NCI-H1930 (cell line): ENCODE results near the gene SLX9.

ENCODE experiments used
- DNase-seq, 2 experiments: peaks; one replicate each; lab custom pipeline; 2025; lab: John Stamatoyannopoulos, UW

The SLX9 gene

DNA sequence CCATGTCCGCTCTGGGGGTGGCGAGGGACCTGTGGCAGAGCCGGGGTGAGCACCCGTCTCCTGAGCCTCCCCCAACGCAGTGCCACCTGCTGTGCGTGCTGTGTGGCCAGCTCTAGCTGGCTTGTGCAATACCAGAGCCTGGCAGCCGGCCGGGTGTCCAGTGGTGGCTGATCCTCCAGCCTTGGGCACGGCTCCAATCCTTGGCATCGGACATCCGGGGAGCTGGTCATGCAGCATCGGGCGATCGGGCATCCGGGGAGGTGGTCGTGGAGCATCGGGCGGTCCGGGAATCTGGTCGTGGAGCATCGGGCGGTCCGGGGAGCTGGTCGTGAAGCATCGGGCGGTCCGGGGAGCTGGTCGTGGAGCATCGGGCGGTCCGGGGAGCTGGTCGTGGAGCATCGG lies 8.1 kb downstream of the SLX9 start:
- no peak for DNase-seq

DNA sequence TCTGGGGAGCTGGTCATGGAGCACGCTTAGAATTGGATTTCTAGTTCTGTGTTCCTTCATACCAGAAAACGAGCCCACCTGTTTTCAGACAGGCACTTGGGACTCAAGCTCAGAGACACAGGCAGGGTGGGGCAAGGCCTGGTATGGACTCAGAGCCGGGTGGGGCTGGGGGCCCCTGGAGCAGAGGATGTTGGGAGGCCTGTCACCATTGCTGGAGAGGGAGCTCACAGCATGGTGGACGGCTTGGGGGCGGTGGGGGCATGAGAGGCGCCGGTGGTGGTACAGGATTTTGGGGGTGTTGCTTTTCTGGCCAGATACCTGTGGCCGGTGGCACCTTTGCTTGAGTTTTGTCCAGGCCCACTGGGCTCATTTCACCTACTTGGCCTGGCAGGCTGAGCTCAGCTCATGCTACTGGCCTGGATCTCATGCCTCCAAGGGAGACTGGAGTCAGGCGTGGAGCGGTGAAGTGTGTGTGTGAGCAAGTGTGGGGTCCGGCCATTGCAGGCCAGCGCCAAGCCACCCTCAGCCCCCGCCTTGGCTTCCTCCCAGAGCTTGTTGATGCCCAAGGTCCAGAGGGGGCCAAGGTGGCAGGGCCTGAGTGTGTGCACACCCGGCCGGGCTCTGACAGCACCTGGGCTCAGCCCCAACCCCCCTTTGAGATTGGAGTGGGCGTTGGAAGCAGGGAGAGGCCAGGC lies 8.7 kb downstream of the SLX9 start:
- DNase-seq: no peak

DNA sequence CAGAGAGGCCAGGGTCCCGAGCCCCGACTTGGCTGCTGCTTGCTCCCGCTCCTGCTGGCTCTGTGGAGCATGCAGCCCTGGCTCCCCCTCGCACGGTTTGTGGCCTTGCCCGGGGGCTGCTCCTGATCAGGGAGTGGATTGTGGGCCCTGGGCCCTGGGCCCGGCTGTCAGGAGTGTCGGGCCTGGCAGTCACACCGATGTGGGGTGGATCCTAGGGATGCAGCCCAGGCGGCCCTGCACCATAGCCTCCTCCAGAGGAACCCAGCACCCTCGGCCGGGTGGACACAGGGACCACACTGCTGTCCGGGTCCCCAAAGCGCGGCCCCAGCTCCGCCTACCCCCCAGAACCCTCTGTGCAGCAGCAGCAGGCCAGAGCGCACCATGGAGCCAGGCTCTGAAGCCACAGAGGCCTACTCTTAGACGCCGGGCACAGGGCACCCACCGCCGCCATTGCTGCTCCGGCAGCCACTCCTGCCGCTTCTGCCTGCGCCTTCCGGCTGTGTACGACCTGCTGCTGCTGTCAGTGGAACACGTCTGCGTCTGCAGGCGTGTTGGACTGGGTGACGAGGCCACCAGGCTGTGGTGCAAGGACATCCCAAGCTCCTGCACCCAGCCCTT lies 9.4 kb downstream of the SLX9 start:
- DNase-seq: no peak

DNA sequence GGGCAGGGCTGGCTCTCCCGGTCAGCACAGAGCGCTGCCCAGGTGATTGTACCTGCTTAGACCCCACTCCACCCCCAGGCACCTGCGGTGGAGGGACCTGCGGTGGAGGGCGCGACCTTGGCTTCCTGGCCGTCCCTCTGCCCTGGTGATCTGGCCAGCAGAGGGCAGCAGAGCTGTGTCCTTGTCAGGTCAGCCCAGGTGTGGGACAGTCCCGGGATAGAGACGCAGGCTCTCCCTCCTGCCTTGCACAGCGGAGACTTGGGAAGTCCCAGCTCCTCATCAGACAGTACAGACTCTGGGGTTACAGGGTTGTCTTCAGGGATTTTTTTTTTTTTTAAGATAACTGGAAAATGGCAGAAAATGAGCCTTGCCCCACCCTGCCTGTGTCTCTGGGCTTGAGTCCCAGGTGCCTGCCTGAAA lies 10.0 kb downstream of the SLX9 start:
- peak in 1 of 2 experiments; percentile 35 for DNase-seq

DNA sequence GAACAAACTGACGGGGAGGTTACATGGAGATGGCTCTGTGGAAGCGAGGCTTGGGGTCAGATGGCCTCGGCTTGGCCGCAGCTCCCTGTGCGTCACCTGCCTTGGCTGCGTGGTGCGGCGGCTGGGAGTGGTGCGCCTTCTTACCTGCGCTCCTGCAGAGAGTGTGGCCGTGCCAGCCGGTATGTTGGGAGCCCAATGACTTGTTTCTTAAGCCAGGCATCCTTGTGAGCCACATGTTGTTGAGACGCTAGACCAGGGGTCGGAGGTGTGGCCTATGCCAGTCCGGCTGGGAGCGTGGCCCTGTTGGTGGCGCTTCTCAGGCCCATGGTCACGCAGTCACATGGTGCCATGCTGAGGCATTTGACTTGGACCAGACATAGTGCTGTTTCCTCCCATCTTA lies 10.5 kb downstream of the SLX9 start:
- DNase-seq: no peak

DNA sequence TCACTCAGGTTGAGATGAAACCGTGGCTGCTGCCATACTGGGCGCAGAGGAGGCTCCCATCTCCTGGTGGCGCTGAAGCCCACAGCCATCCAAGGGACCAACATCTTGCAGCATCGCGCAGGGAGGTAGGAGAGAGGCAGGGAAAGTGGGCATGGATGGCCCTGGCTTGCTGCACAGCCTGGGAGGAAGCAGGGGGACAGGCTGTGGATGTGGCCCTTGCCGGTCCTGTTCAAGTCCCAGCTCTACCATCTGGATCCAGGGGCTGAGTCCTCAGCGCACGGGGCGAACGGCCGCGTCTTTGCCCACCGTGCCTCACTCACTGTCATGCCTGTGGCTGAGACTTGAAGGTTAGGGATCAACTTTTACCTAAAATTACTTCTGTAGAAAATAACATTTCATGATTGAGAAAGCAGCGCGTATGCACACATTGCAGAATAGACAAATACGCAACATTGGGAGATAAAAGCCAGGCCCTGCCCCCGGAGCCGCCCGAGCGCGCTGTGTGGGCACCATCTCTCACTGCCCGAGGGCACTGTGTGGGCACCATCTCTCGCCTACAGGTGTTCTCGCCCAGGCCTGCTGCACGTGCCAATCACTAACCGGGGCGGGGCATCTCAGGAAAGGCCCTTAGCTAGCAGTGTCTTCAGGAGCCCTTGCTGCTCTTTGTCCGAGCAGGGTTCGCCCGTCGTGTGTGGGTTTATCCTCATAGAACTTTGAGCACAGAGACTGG lies 11.5 kb downstream of the SLX9 start:
- DNase-seq: no peak

DNA sequence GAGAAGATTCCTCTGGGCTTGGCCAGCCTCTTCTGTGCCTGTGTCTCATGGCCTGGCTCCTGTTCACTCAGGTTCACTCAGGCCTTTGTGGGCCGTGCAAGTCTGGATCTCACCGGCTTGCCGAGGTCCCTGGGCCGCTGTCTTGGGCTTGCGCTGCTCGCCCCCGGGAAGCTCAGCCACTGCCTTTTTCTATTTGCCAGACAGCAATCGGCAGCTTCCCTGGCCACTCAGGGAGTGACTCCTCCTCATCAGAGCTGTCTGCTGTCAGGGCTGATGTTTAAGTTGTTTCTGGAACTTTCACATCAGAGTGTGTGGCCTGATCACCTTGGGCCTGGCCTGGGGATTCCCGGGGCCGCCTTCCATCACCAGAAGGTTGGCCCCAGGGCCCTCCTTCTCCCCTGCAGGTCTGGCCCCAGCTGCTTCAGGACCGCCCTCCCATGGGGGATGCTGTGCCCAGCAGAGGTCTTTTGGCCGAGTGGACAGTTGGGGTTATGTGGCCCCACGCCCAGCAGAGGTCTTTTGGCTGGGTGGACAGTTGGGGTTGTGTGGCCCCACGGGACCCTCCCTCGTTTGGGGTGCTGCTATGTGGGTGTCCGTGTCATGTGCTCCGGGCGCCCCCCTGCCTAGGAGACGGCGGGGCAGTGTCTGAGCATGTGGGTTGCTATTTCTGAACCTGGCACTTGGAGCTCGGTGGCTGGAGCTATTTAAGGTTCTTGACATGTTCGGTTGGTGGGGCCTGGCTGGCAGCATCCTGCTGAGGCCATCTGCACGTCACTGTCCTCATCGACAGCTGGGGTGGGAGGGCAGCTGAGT lies 12.5 kb downstream of the SLX9 start:
- no peak for DNase-seq

DNA sequence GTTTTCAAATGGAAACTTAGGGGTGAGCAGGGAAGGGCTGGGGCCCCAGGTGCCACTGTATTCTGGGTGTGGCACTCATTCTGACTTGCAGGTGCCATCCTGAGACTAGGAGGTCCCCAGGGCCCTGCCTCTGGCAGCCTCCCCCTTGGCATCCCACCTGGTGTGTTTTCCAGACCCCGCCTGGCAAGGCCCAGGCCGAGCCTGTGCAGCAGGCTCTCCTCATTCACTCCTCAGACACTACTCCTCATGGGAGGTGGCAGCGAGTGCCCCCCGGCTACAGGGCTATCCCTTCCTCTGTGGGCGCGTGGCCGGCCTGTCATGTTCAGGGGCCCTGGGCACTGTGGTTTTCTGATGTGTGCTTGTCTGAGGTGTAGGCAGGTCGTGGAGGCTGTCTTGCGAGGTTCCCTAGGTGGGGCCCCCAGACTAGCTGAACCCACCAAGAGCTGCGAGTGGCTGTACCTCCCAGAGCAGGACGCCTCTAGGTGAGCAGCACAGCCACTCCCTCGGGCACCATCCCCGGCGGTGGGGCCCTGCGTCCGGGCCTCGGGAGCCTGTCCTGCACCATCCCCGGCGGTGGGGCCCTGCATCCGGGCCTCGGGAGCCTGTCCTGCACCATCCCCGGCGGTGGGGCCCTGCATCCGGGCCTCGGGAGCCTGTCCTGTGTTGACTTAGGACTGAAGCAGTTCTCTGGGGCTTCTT lies 13.2 kb downstream of the SLX9 start:
- no peak for DNase-seq

DNA sequence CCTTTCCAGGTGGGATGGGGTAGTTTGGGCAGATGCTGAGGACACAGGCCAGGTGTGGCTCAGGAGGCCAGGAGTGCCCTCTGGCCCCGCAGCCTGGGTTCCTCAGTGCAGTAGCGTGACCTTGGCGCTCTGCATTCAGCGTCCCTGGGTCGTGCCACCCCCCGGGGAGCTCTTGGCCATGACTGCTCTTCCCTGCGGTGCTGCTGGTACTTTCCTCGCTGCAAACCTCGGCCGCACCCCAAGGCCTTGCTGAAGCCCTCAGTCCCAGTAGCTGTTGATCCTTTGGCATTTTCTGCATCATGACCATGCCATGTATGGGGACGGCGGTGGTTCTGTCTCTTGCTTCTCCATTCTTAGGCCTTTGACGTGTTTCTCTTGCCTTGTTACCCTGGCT lies 13.8 kb downstream of the SLX9 start:
- no peak for DNase-seq

DNA sequence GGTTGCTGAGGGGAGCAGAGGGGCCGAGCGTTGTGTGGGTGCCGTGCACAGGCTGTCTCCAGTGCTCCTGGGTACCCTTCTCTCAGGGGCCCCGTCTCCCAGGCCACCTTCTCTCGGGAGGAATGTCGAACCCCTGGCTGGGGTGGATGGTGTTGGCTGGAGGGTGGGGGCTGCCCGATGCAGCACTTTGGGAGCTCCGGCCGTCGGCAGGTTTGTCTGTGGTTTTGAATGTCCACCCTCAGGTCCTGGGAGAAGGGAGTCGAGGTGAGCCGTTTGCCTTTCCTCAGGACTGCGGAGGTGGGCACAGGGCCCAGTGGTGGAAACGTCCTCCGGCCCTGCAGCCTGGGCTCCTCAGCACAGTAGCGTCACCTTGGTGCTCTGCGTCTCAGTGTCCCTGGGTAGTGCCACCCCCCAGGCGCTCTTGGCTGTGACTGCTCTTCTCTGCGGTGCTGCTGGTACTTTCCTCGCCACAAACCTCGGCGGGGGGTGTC lies 14.5 kb downstream of the SLX9 start:
- no peak for DNase-seq

DNA sequence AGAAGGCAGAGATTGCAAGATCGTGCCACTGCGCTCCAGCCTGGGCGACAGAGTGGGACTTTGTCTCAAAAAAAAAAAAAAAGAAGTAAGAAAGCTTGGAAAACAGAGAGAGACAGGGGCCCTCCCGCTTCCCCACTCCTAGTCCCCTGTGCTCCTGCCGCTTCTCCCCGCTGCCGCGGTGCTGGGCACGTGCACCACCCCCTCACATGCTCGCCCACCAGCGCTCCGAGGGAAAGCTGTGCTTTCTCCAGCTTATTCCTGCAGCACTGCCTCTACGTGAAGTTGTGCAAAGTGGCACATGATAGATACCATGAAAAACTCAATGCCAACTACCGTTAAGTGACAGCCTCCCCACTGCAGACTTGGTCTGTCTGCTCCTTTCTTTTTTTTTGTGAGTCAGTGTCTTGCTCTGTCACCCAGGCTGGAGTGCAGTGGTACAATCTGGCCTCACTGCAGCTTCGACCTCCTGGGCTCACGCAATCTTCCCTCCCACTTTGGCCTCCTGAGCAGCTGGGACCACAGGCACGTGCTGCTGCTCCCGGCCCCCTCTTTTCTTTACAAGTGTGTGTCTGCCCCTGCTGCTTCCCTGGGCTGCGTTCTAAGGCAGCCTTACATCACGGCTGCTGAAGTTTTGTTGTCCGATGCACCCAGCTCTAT lies 15.4 kb downstream of the SLX9 start:
- no peak for DNase-seq

DNA sequence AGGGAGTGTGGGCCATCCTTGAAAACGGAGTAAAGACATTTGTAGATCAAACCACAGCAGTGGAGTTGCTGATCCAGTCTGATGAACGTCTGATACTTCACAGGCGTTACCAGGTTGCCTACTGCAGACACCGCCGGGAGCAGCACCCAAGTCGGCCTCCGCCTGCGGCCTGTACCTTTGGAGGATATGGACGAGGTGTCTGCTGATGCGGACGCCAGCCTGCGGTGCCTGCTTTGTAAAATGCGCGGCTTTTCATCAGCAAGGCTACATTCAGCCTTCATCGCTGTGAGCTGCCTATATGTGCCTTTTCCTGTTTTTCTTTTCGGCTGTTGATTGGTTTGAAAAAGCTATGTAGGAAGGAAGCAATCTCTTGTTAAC lies 16.0 kb downstream of the SLX9 start:
- DNase-seq: no peak

DNA sequence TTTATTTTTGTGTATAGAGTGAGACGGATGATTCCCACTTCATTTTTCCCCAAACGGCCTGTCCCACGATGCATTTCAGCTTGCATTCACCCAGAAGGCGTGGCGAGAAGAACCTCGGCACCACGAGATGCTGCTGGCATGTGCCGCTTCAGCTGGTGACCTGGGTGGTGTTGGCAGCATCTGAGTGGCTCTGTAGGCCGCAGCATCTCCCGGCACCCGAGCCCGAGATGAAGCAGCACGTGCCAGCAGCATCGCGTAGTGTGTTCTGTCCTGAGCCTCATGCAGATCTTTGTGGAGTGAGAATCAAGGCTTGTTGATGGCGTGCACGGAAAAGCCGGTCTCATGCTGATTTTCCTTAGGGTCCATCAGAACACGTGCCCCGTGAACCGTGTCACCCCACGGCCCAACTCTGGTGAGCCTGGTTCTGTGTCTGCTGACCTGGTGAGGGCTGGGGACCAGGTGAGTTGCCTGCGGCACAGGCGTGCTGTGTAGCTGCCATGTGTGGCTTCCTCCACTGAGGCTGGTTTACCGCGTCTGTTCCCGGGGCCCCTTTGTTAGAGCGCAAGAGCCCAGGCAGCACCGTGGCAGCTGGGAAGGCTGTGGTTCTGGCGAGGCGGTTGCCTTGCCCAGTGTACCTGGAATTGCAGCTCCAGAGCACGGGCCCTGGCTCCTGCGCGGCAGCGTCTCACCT lies 16.7 kb downstream of the SLX9 start:
- DNase-seq: no peak

DNA sequence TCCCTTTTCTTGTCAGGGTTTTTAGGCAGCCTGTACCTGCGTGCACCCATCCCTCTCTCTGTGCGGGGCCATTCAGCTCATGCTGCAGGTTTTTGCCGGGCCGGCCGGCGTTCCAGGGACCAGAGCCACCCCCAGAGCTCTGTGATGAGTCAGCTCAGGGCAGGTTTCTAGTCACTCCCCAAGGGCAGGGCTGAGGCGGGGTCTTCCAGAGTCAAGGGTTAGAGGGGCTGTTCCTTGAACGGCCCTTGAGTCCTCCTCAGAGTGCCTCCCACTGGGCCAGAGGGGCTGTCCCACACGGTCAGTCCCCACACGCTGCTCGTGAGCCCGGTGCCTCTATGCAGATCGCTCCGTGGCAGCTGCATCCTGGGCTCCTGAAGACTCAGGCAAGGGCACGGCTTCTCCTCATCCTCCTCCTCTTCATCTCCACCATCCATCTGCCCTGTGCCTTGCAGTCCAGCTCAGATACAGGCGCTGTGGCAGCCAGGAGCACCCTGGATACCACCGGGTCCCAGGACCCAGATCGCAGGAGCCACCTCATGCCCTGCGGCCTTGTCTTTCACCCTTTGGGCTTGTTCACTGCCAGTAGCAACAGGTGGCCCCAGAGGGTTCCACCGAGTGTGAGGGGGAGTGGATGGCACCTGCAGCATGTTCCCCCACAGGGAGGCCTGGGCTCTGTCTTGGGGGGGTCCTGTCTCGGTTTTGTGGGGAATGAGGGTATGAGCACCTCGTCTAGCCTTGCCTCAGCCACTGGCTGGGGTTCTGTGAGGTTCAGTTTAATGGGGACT lies 17.4 kb downstream of the SLX9 start:
- no peak for DNase-seq

DNA sequence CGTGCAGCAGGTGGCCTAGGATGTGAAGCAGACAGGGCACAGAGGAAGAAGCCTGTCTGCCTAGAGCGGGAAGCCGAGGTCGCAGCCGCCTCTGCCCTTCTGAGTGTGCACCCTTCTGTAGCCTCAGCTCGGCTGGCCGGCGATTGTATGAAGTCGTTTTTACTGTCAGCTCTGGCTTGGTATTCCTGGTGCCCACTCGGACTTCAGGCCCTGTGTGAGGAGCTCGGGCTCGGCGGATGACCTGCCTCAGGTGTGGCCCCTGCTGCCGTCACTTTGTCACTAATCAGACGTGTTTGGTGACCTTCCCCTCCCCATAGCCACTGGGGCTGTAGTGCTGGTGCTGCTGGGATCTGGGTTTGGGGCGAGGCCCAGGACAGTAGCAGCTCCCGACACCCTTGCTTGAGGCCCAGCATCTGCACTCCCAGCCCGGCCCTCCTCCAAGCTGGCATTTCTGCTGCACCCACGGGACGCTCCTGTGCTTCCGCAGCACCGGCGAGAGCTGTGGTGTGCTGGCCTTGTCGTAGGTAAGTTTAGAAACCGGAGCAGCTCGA lies 18.1 kb downstream of the SLX9 start:
- DNase-seq: no peak

DNA sequence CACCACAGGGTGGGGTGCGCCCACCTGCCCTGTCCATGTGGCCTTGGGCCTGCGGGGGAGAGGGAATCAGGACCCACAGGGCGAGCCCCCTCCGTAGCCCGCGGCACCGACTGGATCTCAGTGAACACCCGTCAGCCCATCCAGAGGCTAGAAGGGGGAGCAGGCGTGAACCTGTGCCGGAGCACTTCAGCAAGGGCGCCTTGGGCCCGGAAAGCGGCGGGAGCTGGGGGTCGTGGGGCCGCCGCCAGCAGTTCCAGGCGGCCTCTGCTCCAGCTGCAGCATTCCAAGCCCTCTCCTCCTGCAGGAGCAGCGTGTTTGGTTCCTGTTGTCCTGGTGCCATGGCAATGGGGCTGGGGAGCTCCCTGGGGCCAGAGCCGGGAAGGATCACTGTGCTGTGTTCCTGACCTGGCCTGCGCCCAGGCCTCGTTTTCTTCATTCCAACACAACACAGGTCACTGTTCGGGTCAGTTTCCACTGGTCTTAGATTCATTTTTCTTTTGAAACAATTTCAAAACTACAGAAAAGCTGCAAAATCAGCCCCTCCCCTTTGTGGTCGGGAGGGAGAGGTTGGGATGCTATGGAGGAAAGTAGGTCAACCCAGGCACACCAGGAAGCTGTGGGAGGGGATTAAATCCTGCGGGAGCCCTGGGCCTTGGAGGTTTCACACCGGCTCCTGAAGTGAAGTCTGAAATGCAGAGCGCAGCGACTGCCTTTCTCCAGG lies 18.8 kb downstream of the SLX9 start:
- no peak for DNase-seq

DNA sequence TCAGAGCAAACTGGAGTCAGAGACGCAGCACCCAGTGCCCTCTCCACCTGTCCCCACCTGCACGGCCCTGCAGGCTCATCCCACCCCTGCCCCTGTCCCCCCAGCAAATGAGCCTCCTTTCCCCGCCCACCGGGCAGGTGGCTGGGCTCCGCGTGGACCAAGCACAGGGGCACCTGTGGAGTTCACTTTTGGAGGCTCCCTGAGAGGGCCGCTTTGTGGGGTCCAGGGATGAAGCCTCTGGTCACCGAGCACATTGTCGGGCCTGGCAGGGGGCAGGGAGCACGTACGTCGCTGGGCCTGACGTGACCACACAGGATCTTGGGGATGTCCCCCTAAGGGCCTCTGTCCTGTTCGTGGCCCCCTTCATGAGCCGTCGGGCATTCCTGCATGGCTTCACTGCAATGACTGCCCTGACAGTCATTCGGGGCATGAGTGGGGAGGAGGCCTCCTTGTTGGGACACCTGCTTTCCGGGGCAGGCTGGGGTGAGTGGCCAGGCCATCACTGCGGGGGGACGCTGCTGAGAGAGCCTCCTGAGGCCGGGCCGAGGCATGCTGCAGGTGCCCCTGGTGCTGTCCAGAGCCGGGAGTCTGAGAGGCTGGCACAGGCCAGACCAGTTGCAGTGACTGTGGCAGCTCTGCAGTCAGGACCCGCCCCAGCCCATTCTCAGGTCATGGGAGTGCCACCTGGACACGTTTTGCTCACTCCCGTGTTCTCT lies 19.7 kb downstream of the SLX9 start:
- no peak for DNase-seq
